B cell (primary cell): Measurements from ENCODE around the gene GCN1. TPM values are rescaled to one million over a fixed set of nuclear protein-coding genes. Genes with fewer than 3 reads are reported as not detected.

Experiments used
- ATAC-seq: fragments of 200-7000 bp; cut with Tn5 transposase; one replicate; pipeline ENCODE4 v1.10.0; 2021; ENCODE audit warnings: low read depth, mild to moderate bottlenecking, moderate number of reproducible peaks, moderate library complexity
- CTCF ChIA-PET: fragments of 350-600 bp; sonication (Branson Sonifier 250); formaldehyde crosslinking; loops from one replicate; lab custom pipeline; 2021; ENCODE audit warnings: antibody characterized with exemption, inconsistent platforms; lab: Charles Lee
- POLR2A ChIA-PET: fragments of 350-600 bp; sonication (Branson Sonifier 250); formaldehyde crosslinking; loops from one replicate; lab custom pipeline; 2021; ENCODE audit warnings: antibody characterized with exemption; lab: Charles Lee
- DNase-seq: peaks from one replicate; pipeline ENCODE4 v3.0.0; 2013
- H2AFZ ChIP-seq: 2 replicates; pipeline ENCODE4 v1.6.1; 2012; ENCODE audit warnings: mild to moderate bottlenecking, low read depth, low read length; ENCODE audit not compliant: insufficient read depth, poor library complexity, severe bottlenecking
- H3K27ac ChIP-seq, 2 donors: 1 replicate in 1 of 2; 2 replicates in 1 of 2; pipeline ENCODE4 v1.5.1; 2012 to 2013; ENCODE audit warnings: low read length in 2 of 2, mild to moderate bottlenecking in 2 of 2, moderate library complexity in 1 of 2
- H3K27me3 ChIP-seq, 4 experiments: fragments of 200-600 bp in 1 of 4; sonication (generic) in 1 of 4; replicated peaks in 1 of 4; 1 replicate in 2 of 4; 2 replicates in 2 of 4; pipeline versions ENCODE4 v1.6.1 to v1.7.0; 2013 to 2016; ENCODE audit warnings: low read length in 3 of 4, mild to moderate bottlenecking in 2 of 4, mixed read lengths in 1 of 4, moderate library complexity in 1 of 4; ENCODE audit not compliant: insufficient read depth in 4 of 4, control insufficient read depth in 3 of 4; ENCODE audit errors: control extremely low read depth in 1 of 4
- H3K36me3 ChIP-seq, 2 experiments: replicated peaks in 1 of 2; 1 replicate in 1 of 2; 2 replicates in 1 of 2; pipeline versions ENCODE4 v1.6.1 to v1.7.1; 2013; ENCODE audit warnings: low read length in 1 of 2; ENCODE audit not compliant: insufficient read depth in 2 of 2, control insufficient read depth in 1 of 2; ENCODE audit errors: control extremely low read depth in 1 of 2, extremely low read depth in 1 of 2
- H3K4me1 ChIP-seq, 2 donors: fragments of 200-600 bp in 1 of 2; sonication (generic) in 1 of 2; 1 replicate in 1 of 2; 2 replicates in 1 of 2; pipeline versions ENCODE4 v1.5.1 to v1.6.1; 2013 to 2017; ENCODE audit warnings: low read length in 2 of 2; ENCODE audit not compliant: control insufficient read depth in 2 of 2, insufficient read depth in 2 of 2
- H3K4me2 ChIP-seq: replicated peaks from 2 replicates; pipeline ENCODE3; 2012; ENCODE audit warnings: mild to moderate bottlenecking, low read depth, low read length; ENCODE audit not compliant: poor library complexity, severe bottlenecking
- H3K4me3 ChIP-seq, 5 experiments: fragments of 200-600 bp in 1 of 5; sonication (generic) in 1 of 5; 1 replicate in 3 of 5; 2 replicates in 2 of 5; pipeline versions ENCODE4 v1.5.1 to v1.7.0; 2011 to 2016; ENCODE audit warnings: low read length in 4 of 5, mild to moderate bottlenecking in 4 of 5, low read depth in 2 of 5, control low read depth in 1 of 5, moderate library complexity in 1 of 5; ENCODE audit not compliant: insufficient read depth in 1 of 5; ENCODE audit errors: control extremely low read depth in 1 of 5, extremely low read depth in 1 of 5
- H3K79me2 ChIP-seq: fragments of 200-600 bp; sonication (generic); one replicate; pipeline ENCODE4 v1.6.0; 2016; ENCODE audit warnings: low read length; ENCODE audit not compliant: control insufficient read depth, insufficient read depth
- H3K9ac ChIP-seq: fragments of 200-600 bp; sonication (generic); 2 replicates; pipeline ENCODE4 v1.6.1; 2017; ENCODE audit warnings: mild to moderate bottlenecking, low read length, moderate library complexity
- H3K9me3 ChIP-seq, 3 donors: one replicate each; pipeline versions ENCODE4 v1.6.1 to v1.7.1; 2013; ENCODE audit warnings: low read length in 2 of 3; ENCODE audit not compliant: control insufficient read depth in 2 of 3, insufficient read depth in 1 of 3; ENCODE audit errors: control extremely low read depth in 1 of 3
- H4K20me1 ChIP-seq: 2 replicates; pipeline ENCODE4 v1.6.0; 2012; ENCODE audit warnings: mild to moderate bottlenecking, low read length; ENCODE audit not compliant: insufficient read depth, control insufficient read depth, poor library complexity, severe bottlenecking
- H3K27ac Mint-ChIP-seq: one replicate; pipeline ENCODE4 v1.8.0; 2021; ENCODE audit warnings: mixed read lengths
- H3K27me3 Mint-ChIP-seq: one replicate; pipeline ENCODE4 v1.8.0; 2021; ENCODE audit warnings: mixed read lengths
- H3K4me1 Mint-ChIP-seq: one replicate; pipeline ENCODE4 v1.8.0; 2021; ENCODE audit warnings: mixed read lengths
- H3K4me3 Mint-ChIP-seq: one replicate; pipeline ENCODE4 v1.8.0; 2021; ENCODE audit warnings: mixed read lengths
- H3K9me3 Mint-ChIP-seq: one replicate; pipeline ENCODE4 v1.8.0; 2022; ENCODE audit warnings: mixed read lengths; ENCODE audit not compliant: insufficient read depth
- EZH2 ChIP-seq: IDR thresholded peaks from 2 replicates; pipeline ENCODE4 v1.6.1; 2012; ENCODE audit warnings: borderline replicate concordance, low read depth, mild to moderate bottlenecking, moderate library complexity, low read length; ENCODE audit not compliant: insufficient read depth, poor library complexity, severe bottlenecking
- WGBS: methylation state at CpG from one replicate; pipeline ENCODE4 v1.1.5; 2013; ENCODE audit warnings: missing lambda C conversion rate; ENCODE audit not compliant: insufficient coverage; 5-methylcytosine and 5-hydroxymethylcytosine counted together
- intact Hi-C: fragments of 100-400 bp; cut with micrococcal nuclease; formaldehyde crosslinking; loops from one replicate; pipeline ENCODE4 v1.10.0; 2022
- polyA plus RNA-seq: library from polyadenylated mRNA; depleted of rRNA; stranded (reverse); fragments of >200 nt; gene quantifications from 2 replicates; pipeline ENCODE4 v1.2.3, GENCODE V29; 2012
- total RNA-seq, 2 donors: library from RNA; stranded (reverse); fragments of 120-200 nt in 1 of 2; gene quantifications; 1 replicate in 1 of 2; 2 replicates in 1 of 2; pipeline versions ENCODE4 v1.2.3 to v1.2.4, GENCODE V29; 2013 to 2022
- TF ChIP-seq, protein P1 (sequence below): fragments of 200-600 bp; IDR thresholded peaks from one replicate; pipeline ENCODE4 v1.8.0; 2022; ENCODE audit warnings: antibody characterized with exemption, mild to moderate bottlenecking

Gene GCN1
- total and polyA plus RNA-seq, 2 donors (not counting 1 experiment from before 2014, with no cell fraction given) = 41.3 to 127 TPM

DNA sequence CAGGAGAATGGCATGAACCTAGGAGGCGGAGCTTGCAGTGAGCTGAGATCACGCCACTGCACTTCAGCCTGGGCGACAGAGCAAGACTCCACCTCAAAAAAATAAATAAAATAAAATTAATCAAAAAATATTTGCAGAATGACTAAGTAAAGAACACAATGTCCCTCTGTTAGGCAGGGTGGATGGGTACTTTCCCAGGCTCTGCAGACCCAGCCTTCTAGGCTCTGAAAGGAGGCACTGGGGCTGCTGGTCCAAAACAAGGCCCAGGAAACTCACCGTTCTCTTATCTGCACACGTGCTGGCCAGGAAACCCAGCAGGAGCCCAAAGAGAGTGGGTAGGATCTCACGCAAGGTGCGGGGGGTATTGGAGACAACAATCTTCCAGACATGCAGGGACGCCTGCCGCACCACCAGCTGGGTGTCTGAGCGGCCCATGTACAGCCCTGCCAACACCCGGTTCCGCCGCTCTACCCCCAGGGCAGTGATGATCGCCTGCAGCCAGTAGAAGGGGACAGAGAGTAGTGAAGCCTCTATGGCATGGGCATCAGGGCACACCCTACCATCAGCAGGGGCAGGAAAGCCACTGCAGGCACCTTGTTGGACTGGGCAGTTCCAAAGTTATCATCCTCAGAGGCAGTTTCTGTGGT is 52.2 kb downstream of the GCN1 start:
- 97% methylated on average over 11 of the region's 14 CpGs for WGBS
- ChIA-PET POLR2A (no interaction called here), CTCF (no interaction called here)
- Mint-ChIP-seq H3K27me3 (no peaks in the 10 kb centered on the region), H3K9me3 (no peaks in the 10 kb centered on the region), H3K4me1 (no peaks in the 10 kb centered on the region), H3K27ac (no peak overlapping the region), H3K4me3 (no peak overlapping the region)
- H3K36me3 ChIP-seq = peaks cover 16 to 91% of the 10 kb centered on the region in 2 experiments
- no peak overlapping the region for H3K4me2 ChIP-seq
- H2AFZ ChIP-seq = no peak overlapping the region
- no peaks in the 10 kb centered on the region for H3K9me3 ChIP-seq
- no peak overlapping the region for H3K4me3 ChIP-seq
- H3K27ac ChIP-seq = no peak overlapping the region
- H4K20me1 ChIP-seq = no peaks in the 10 kb centered on the region
- no peak for DNase-seq
- ATAC-seq = no peak
- no peaks in the 10 kb centered on the region for H3K27me3 ChIP-seq
- H3K4me1 ChIP-seq = no peaks in the 10 kb centered on the region
- H3K9ac ChIP-seq = no peak overlapping the region
- no peaks in the 10 kb centered on the region for H3K79me2 ChIP-seq
- no peak for TF ChIP-seq EZH2
- TF ChIP-seq, protein P1, sequence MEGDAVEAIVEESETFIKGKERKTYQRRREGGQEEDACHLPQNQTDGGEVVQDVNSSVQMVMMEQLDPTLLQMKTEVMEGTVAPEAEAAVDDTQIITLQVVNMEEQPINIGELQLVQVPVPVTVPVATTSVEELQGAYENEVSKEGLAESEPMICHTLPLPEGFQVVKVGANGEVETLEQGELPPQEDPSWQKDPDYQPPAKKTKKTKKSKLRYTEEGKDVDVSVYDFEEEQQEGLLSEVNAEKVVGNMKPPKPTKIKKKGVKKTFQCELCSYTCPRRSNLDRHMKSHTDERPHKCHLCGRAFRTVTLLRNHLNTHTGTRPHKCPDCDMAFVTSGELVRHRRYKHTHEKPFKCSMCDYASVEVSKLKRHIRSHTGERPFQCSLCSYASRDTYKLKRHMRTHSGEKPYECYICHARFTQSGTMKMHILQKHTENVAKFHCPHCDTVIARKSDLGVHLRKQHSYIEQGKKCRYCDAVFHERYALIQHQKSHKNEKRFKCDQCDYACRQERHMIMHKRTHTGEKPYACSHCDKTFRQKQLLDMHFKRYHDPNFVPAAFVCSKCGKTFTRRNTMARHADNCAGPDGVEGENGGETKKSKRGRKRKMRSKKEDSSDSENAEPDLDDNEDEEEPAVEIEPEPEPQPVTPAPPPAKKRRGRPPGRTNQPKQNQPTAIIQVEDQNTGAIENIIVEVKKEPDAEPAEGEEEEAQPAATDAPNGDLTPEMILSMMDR = no peak
- intact Hi-C loops = no loop called here

DNA sequence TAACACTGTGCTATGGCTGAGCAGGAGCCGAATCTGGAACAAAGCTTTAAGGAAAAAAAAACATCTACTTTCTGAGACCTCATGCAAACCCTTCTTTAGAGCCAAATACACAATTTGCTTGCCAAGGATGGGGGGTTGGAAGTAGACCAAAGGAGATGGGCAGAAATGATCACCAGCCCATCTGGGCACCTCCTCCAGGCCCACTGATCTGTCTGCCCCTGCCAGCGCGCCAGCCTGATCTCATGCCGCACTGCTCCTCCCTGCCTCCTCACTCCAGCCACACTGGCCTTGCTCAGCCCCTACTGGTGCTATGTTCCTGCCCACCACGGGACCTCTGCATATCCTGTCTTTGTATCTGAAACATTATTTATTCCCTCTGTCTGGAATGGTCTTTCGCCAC is 53.2 kb downstream of the GCN1 start:
- H4K20me1 ChIP-seq = no peaks in the 10 kb centered on the region
- Mint-ChIP-seq H3K27ac (no peak overlapping the region), H3K9me3 (no peaks in the 10 kb centered on the region), H3K4me1 (no peaks in the 10 kb centered on the region), H3K27me3 (no peaks in the 10 kb centered on the region), H3K4me3 (no peak overlapping the region)
- ChIA-PET CTCF (interaction anchor here (0.6 kb wide), 1 partner anchor 13 kb away, joined by 3 read pairs; no protein-coding TSS in a partner anchor), POLR2A (no interaction called here)
- DNase-seq = no peak
- no peaks in the 10 kb centered on the region for H3K4me1 ChIP-seq
- no peak overlapping the region for H2AFZ ChIP-seq
- peaks cover 14 to 92% of the 10 kb centered on the region in 2 experiments for H3K36me3 ChIP-seq
- TF ChIP-seq, protein P1 = no peak
- no peak for TF ChIP-seq EZH2
- H3K27ac ChIP-seq = no peak overlapping the region
- ATAC-seq = no peak
- no peaks in the 10 kb centered on the region for H3K79me2 ChIP-seq
- no peaks in the 10 kb centered on the region for H3K9me3 ChIP-seq
- no peak overlapping the region for H3K4me2 ChIP-seq
- H3K4me3 ChIP-seq = no peak overlapping the region
- H3K9ac ChIP-seq = no peak overlapping the region
- intact Hi-C loops = no loop called here
- no peaks in the 10 kb centered on the region for H3K27me3 ChIP-seq
- WGBS = 97% methylated on average over 6 of the region's 6 CpGs
